ENCODE data around the gene SPATA24. TPM values are rescaled to one million over a fixed set of nuclear protein-coding genes. Genes with fewer than 3 reads are reported as not detected.

Gene SPATA24
- total RNA-seq, 1 donor from 2014 or later = 4.6 TPM

DNA sequence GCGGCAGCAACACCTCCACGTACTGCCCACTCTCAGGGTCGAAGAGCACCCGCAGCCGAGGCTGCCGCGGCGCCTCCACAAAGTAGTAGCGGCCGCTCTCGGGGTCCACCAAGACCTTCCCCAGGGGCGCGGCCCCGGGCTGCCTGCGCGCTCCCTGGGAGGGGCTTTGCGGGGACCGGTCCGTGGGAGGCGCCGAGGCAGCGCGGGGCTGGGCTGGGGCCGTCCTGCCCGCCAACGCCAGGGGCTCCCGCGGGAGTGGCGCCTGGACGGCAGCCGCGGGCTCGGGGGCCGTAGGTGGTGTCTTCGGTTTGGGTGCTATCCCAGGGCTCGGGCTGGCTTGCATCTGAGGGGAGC is 11.6 kb downstream of the SPATA24 start:
- Mint-ChIP-seq H3K27ac (ENCODE audit: unreplicated experiment) (no peak overlapping the region), H3K27me3 (ENCODE audit: unreplicated experiment) (no peaks in the 10 kb centered on the region), H3K9me3 (ENCODE audit: unreplicated experiment) (no peaks in the 10 kb centered on the region), H3K4me3 (ENCODE audit: unreplicated experiment) (no peak overlapping the region), H3K4me1 (ENCODE audit: unreplicated experiment) (peaks cover 29% of the 10 kb centered on the region), H3K36me3 (ENCODE audit: unreplicated experiment) (no peaks in the 10 kb centered on the region)
- no peak for DNase-seq (ENCODE audit: extremely low spot score, unreplicated experiment)
- TF ChIP-seq CTCF (IDR thresholded peaks at IDR 0.05) = no peak

DNA sequence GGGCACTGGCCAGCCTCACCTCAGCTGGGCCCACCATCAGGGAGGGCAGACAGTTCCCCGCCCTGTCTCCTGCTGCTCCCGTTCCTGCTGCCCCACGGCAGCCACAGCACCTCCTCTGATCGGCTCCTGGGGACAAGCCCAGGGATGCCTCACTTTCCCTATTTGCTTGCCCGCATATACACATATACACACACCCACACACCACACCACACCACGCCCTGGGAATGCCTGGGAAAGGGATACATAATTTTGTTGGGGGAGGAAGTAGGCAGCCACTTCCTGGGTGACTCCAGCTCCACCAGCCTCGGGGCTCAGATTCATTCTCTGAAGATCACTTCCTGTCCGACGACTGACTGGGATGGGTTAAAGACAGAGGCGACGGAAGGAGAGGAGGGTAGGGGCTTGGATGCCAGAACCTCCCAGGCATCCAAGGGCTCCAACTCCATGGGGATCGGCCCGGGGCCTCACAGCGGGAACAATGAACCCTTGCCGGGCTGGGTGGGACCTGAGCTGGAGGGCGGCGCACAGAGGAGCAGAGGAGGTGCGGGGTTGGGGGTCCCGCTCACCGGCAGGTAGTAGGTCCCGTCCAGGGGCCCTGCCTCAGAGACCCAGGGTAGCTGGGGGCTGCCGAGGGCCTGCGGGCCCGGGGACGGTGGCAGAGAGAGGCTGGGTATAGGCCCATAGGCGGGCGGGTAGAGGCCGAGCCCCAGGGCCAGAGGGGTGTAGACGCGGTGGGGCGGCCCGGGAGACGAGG is 12.1 kb downstream of the SPATA24 start:
- peak overlapping the region; percentile 72 for H3K27ac Mint-ChIP-seq (ENCODE audit: unreplicated experiment)
- no peak for DNase-seq (ENCODE audit: extremely low spot score, unreplicated experiment)
- H3K4me3 Mint-ChIP-seq (ENCODE audit: unreplicated experiment) = peak overlapping the region; percentile 61
- H3K4me1 Mint-ChIP-seq (ENCODE audit: unreplicated experiment) = peaks cover 29% of the 10 kb centered on the region
- no peaks in the 10 kb centered on the region for H3K9me3 Mint-ChIP-seq (ENCODE audit: unreplicated experiment)
- H3K36me3 Mint-ChIP-seq (ENCODE audit: unreplicated experiment) = no peaks in the 10 kb centered on the region
- no peak for TF ChIP-seq CTCF (IDR thresholded peaks at IDR 0.05)
- no peaks in the 10 kb centered on the region for H3K27me3 Mint-ChIP-seq (ENCODE audit: unreplicated experiment)

GRCh38 chr5:139390639-139391569 is 13.0 kb downstream of the SPATA24 start:
- Mint-ChIP-seq H3K4me1 (ENCODE audit: unreplicated experiment) (peaks cover 26% of the 10 kb centered on the region), H3K27me3 (ENCODE audit: unreplicated experiment) (no peaks in the 10 kb centered on the region), H3K9me3 (ENCODE audit: unreplicated experiment) (no peaks in the 10 kb centered on the region), H3K27ac (ENCODE audit: unreplicated experiment) (peak overlapping the region; percentile 72), H3K36me3 (ENCODE audit: unreplicated experiment) (no peaks in the 10 kb centered on the region), H3K4me3 (ENCODE audit: unreplicated experiment) (no peak overlapping the region)
- TF ChIP-seq CTCF (IDR thresholded peaks at IDR 0.05) = no peak
- DNase-seq (ENCODE audit: extremely low spot score, unreplicated experiment) = no peak

DNA sequence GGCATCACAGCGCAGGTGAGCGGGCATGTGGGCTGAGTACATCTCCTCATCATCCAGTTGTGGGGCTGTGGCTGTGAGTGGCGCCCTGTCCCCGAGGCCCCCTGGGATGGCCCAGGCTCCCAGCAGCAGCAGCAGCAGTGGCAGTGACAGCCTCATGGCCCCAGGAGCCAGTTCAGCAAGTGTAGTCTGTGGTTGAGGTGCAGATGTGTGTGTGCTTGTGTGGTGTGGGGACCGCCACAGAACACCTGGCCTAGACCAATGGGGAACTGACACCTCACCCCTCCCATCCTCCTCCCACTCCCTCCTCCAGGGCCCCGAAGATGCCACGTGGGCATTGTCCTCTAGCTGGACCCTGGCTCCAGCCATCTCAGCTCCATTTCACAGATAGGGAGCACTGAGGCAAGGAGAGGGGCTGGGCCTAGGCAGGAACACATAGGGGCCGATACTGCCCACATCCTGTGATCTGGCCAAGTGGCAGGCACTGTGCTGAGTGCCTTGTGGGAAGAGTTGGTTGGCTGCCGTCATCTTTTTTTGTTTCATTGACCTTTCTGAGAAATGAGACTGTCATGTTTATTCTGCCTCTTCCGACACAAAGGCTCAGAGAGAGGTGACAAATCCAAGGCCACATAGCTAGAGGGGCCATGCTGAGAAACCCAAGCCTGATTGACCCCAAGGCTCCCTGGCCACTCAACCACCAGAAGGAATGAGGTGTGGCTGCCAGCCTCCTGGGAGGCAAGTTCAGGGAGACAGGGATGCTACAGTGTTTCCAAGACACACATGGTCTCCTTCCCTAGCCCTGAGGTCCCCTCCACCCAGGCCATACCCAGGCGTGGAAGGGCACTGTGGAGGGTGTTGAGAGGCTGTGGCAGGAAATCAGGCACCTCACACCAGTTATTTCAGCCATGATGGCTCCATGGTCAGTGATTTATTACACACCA is 13.9 kb downstream of the SPATA24 start, which contains the start of gene MZB1:
Gene MZB1 (minus strand): TSS at position 213 of the 938 bp plus-strand sequence. CDS start 57 bp downstream, at position 156.
- Mint-ChIP-seq H3K4me3 (ENCODE audit: unreplicated experiment) (no peak within 1 kb of the TSS), H3K27ac (ENCODE audit: unreplicated experiment) (no peak within 1 kb of the TSS), H3K4me1 (ENCODE audit: unreplicated experiment) (peaks cover 30% of the 10 kb centered on the region), H3K36me3 (ENCODE audit: unreplicated experiment) (no peaks in the 10 kb centered on the region), H3K9me3 (ENCODE audit: unreplicated experiment) (no peaks in the 10 kb centered on the region), H3K27me3 (ENCODE audit: unreplicated experiment) (no peaks in the 10 kb centered on the region)
- no peak for TF ChIP-seq CTCF (IDR thresholded peaks at IDR 0.05)
- DNase-seq (ENCODE audit: extremely low spot score, unreplicated experiment) = no peak

Data from osteocyte (in vitro differentiated cells).